ENCODE results near the gene FGB.

DNA sequence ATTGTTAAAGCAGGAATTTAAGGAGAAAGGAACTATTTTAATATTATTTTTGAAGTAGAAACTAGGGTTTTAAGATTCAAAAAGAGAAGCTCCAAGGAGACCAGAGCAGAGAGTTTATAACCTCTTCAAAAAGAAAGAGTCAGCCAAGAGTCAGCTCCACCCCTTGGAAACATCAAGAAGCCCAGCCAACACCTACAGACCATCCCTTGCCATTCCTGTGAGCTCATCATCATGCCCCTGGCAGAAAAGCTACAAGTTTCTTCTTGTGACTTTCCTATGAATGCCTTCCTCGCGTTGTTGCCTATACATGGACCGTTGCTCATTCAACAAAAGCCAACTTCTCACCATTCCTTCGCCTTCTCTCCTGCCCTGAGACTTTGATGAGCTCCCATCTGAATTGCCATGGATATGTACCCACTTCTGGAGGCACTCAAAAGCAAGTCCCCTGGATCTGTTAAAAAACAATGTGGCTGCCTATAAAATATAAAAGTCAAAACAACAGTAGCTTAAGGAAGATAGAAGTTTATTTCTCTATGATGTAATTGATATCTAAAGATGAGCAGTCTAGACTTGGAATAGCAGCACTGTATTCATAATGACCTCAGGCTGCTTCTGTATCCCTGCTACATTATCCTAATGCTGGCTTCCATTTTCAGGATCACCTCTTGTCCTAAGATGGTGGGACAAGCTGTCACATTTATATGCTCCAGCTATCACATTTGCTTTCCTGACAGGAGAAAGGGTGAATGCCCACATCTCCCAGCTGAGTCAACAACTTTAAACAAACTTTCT lies 32.9 kb upstream of the FGB start:
- no peak for TF ChIP-seq POLR2AphosphoS5 (IDR thresholded peaks at IDR 0.05)
- TF ChIP-seq CTCF (IDR thresholded peaks at IDR 0.05 in 8 of 11, conservative IDR thresholded peaks at IDR 0.05 in 3 of 11): no peak
